Stimulated activated CD8-positive, alpha-beta memory T cell treated with anti-CD3 and anti-CD28 coated beads, Interleukin-2, amount 100 ng/mL, for 1 hour (primary cell): ENCODE results near the gene SNAP91.
"Not testable (repeated sequence)": the region's sequence is repeated elsewhere in the genome, so short reads cannot be mapped to it uniquely, and the experiment has no call there.

Source experiments
- DNase-seq, 2 donors: peaks; one replicate each; pipeline ENCODE4 v3.0.0-alpha.2; 2020; ENCODE audit warnings: low read depth in 2 of 2

SNAP91 gene

DNA sequence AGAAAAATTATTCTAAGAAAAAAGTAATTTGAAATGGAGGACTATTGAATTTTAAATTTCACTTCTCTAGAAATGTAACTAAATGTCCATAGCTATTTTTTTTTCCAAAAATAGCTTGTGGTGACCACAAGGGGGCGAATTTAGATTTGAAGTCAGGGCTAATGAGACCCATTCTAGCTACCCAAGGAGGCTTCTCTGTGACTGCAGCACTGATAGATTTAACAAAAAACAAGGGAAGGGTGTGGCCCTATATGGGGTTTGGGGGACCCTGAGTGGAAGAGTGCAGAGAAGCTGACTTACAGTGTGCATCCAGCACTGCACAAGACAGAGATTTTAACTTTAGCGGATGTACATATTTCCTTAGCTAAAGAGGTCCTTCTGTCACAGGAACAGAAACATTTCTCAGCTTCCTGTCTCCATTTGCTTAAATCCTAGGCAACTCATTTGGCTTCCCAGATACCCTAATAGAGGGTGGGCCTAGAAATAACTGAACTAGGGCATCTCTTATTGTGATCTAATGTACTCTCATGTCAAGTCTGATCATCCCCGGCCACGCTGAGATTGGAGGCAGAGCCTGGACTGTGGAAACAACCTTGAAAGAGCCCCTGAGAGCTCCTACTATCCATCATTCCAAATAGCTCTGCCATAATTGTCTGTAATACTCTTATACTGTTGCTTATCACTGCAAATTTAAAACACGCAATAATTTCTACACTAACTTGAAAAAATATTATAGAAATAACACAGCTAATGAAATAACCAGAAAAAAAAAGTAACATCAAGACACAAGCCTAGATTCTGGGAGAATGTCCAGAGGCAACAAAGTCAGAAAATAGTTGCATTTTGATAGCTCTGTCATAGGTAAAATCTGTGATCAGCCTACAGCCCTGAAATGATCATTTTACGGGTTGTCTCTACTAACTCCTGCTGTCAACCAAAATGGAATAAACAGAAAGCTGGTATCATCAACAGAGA, 93.6 kb downstream of the SNAP91 start:
- DNase-seq: no peak

GRCh38 chr6:83613378-83613777, 95.5 kb downstream of the SNAP91 start:
- DNase-seq: no peak

- DNase-seq: no peak
Observed at GRCh38 chr6:83609248-83609647, 99.7 kb downstream of the SNAP91 start.

DNA sequence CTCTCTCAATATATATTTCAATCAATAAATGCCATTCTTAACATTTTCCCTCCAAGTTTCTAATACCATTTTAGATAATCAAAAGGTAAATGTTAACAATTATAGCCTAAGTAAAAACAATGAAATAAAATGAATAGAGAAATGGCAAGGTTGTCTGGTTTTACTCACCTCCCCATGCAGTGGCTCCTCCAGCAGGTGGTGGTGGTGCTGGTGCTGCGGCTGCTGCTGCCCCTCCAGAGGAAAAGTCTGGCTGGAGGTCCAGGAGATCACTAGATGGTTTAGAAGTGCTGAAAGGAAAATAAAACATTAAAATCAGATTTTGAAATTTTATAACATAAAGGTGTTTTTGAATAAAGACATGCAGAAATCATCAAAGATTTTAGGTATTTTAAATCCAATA, 103.4 kb downstream of the SNAP91 start:
- DNase-seq: no peak

GRCh38 chr6:83603551-83603950, 105.3 kb downstream of the SNAP91 start:
- no peak for DNase-seq

- DNase-seq: no peak
Observed at GRCh38 chr6:83601119-83601518, 107.8 kb downstream of the SNAP91 start.

GRCh38 chr6:83600459-83600858, 108.4 kb downstream of the SNAP91 start:
- no peak for DNase-seq

- DNase-seq: no peak
Observed at GRCh38 chr6:83597511-83597910, 111.4 kb downstream of the SNAP91 start.

- no peak for DNase-seq
Observed at GRCh38 chr6:83597051-83597450, 111.8 kb downstream of the SNAP91 start.

DNA sequence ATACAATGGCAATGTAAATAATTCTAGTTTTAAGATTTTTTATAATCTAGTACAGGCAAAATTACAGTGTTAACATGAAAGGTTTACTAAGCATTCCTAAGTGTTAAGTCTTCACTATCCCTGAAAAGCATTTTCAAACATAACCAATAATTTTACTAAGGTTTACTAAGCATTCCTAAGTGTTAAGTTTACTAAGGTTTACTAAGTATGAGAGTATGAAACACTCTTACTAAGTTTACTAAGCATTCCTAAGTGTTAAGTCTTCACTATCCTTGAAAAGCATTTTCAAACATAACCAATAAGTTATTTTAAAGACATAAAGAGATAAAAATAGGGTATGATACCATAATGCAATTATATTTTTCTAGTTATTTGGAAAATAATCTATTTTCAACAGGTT, 114.0 kb downstream of the SNAP91 start:
- no peak for DNase-seq

- no peak for DNase-seq
Observed at GRCh38 chr6:83593395-83593785, 115.5 kb downstream of the SNAP91 start.

DNA sequence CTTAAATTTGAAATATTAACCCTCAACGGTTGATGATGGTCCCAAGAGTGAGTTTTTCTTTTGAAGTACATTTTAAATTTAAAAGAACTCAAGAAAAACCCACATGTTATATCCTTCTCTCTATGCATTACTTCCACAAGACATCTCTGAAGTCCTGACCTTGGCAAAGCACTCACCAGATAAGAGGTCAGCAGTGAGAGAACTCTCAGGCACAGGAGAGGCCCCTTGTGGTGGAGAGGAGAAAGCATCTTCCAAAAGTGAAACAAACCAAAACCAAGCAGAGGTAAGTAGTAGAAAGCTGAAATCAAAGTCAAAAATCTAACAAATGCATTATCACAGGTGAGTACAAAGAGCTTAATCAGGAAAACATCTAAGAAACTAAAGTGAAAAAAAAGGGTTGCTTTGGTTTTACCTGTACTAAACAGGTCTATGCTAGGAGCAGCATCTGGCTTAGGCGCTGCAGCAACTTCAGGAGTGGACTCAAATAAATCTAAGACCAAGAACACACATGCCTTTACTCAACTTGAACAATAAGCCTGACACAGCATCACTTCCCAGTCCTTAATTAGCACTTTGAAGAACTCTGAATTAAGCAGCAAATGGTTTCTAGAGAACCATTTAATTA, 116.0 kb downstream of the SNAP91 start:
- no peak for DNase-seq

GRCh38 chr6:83590416-83590815, 118.5 kb downstream of the SNAP91 start:
- no peak for DNase-seq

GRCh38 chr6:83589076-83589475, 119.8 kb downstream of the SNAP91 start:
- DNase-seq: no peak

DNA sequence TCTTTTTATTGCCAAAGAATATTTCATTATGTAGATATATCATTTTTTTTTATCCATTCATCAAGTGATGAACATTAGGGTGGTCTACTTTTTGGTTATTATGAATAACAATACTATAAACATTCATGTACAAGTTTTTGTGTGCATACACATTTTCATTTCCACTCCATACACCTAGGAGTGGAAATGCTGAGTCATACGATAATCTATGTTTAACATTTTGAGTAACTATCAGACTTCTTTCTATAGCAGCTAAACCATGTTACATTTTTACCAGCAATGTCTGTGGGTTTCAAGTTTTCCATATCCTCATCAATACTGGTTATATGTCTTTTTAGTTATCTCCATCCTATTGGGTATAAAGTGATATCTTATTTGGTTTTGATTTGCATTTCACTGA, 130.8 kb downstream of the SNAP91 start:
- DNase-seq: no peak

GRCh38 chr6:83574783-83575182, 134.1 kb downstream of the SNAP91 start:
- DNase-seq: no peak

DNA sequence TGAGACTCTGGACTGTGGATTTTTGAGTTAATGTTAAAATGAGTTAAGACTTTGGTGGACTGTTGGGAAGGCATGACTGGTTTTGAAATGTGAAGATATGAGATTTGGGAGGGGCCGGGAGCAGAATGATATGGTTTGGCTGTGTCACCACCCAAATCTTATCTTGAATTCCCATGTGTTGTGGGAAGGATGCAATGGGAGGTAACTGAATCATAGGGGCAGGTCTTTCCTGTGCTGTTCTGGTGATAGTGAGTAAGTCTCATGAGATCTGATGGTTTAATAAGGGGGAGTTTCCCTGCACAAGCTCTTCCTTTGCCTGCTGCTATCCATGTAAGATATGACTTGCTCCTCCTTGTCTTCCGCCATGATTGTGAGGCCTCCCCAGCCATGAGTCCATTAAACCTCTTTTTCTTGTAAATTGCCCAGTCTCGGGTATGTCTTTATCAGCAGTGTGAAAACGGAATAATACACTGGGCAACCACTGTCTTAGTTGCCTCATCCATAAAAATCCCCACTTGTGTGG, 137.2 kb downstream of the SNAP91 start:
- DNase-seq: not testable (repeated sequence)

GRCh38 chr6:83558975-83559374, 149.9 kb downstream of the SNAP91 start:
- DNase-seq: no peak

DNA sequence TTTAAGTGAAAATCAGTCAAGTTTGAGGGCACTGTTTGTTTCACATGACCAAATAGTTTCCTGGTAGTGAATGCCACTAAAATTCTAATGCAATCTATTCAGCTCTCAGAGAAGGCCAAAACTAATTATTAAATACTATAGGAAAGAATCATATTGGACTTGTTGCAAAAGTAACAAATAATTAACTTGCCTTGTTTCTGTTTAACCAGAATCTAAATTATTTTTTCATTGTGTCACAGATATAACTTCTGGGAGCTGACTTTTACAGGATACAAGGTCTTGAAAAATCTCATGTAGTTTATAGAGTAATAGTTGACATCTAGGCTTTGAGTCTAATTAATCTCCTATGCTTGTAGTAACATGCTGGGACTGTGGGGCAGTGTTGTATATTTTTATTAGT, 152.0 kb downstream of the SNAP91 start:
- DNase-seq: no peak

GRCh38 chr6:83551748-83552147, 157.2 kb downstream of the SNAP91 start:
- not testable (repeated sequence) for DNase-seq

DNA sequence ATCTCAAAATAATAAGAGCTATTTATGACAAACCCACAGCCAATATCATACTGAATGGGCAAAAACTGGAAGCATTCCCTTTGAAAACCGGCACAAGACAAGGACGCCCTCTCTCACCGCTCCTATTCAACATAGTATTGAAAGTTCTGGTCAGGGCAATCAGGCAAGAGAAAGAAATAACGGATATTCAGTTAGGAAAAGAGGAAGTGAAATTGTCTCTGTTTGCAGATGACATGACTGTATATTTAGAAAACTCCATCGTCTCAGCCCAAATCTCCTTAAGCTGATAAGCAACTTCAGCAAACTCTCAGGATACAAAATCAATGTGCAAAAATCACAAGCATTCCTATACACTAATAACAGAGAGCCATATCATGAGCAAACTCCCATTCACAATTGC, 158.4 kb downstream of the SNAP91 start:
- DNase-seq: not testable (repeated sequence)

- no peak for DNase-seq
Observed at GRCh38 chr6:83546636-83547035, 162.3 kb downstream of the SNAP91 start.

DNA sequence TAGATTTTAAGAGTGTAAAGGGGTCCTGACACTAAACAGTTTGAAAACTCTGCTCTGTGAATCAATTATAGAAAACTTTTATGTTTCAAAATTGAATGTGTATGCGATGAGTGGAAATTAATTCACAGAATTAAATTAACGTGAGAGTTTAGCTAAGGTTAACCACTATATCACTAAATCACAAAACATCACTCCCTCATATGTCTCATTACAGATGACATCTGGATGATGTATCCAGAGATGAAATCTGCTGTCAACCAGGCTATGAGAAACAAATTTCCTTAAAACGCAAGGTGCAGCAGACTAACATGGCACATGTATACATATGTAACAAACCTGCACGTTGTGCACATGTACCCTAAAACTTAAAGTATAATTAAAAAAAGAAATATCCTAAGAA, 169.2 kb downstream of the SNAP91 start:
- DNase-seq: no peak
